HL-60 (cell line): ENCODE data around the gene CLCNKB.

Source experiments
- TF ChIP-seq, protein P1 (sequence below): IDR thresholded peaks from one replicate; pipeline ENCODE4 v1.5.1; 2011; ENCODE audit warnings: low read length, control low read depth, inconsistent platforms; ENCODE audit not compliant: insufficient read depth
- TF ChIP-seq, protein P2 (sequence below): IDR thresholded peaks from 2 replicates; pipeline ENCODE4 v1.6.1; 2012; ENCODE audit warnings: low read depth; ENCODE audit not compliant: insufficient replicate concordance

DNA sequence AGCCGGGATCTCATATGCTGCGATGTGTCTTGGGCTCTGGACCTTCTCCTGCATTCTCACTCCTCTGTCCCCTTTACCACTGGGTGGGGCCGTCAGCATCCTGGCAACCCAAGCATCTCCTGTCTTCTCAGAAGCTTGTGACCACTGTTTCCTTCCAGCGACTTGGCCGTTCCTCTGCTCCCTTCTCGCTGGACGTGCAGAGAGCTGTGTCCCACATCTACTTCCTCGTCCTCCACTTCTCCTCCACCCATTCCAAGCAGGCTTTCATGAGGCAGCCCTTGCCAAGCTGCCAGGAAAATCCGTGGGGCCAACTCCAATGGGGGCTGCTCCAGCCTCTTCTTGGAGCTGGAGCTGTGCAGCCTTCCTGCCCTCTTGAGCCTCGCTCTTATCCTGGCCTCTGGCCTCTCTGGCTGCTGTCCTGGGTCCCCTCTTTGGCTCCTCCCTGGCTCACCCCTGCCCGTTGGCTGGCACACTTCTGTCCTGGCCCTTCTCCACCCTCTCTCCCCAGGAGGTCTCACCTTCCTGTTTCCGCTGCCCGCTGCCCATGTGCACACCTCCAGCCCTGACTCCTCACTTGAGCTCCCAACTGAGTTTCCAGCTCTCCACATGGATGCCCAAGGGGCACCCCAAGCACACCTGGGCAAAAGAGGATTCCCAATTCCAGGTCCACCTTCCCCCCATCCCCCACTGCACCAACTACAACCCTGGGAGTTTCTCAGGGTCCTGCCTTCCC, 21.1 kb downstream of the CLCNKB start:
- TF ChIP-seq, protein P1, sequence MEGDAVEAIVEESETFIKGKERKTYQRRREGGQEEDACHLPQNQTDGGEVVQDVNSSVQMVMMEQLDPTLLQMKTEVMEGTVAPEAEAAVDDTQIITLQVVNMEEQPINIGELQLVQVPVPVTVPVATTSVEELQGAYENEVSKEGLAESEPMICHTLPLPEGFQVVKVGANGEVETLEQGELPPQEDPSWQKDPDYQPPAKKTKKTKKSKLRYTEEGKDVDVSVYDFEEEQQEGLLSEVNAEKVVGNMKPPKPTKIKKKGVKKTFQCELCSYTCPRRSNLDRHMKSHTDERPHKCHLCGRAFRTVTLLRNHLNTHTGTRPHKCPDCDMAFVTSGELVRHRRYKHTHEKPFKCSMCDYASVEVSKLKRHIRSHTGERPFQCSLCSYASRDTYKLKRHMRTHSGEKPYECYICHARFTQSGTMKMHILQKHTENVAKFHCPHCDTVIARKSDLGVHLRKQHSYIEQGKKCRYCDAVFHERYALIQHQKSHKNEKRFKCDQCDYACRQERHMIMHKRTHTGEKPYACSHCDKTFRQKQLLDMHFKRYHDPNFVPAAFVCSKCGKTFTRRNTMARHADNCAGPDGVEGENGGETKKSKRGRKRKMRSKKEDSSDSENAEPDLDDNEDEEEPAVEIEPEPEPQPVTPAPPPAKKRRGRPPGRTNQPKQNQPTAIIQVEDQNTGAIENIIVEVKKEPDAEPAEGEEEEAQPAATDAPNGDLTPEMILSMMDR: no peak
- TF ChIP-seq, protein P2, sequence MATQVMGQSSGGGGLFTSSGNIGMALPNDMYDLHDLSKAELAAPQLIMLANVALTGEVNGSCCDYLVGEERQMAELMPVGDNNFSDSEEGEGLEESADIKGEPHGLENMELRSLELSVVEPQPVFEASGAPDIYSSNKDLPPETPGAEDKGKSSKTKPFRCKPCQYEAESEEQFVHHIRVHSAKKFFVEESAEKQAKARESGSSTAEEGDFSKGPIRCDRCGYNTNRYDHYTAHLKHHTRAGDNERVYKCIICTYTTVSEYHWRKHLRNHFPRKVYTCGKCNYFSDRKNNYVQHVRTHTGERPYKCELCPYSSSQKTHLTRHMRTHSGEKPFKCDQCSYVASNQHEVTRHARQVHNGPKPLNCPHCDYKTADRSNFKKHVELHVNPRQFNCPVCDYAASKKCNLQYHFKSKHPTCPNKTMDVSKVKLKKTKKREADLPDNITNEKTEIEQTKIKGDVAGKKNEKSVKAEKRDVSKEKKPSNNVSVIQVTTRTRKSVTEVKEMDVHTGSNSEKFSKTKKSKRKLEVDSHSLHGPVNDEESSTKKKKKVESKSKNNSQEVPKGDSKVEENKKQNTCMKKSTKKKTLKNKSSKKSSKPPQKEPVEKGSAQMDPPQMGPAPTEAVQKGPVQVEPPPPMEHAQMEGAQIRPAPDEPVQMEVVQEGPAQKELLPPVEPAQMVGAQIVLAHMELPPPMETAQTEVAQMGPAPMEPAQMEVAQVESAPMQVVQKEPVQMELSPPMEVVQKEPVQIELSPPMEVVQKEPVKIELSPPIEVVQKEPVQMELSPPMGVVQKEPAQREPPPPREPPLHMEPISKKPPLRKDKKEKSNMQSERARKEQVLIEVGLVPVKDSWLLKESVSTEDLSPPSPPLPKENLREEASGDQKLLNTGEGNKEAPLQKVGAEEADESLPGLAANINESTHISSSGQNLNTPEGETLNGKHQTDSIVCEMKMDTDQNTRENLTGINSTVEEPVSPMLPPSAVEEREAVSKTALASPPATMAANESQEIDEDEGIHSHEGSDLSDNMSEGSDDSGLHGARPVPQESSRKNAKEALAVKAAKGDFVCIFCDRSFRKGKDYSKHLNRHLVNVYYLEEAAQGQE: no peak
